ENCODE measurements around the gene CDC42BPG.

GRCh38 chr11:64891215-64891848, 46.9 kb upstream of the CDC42BPG start:
- TF ChIP-seq CTCF (conservative IDR thresholded peaks at IDR 0.05 in 1 of 2, IDR thresholded peaks at IDR 0.05 in 1 of 2; ENCODE audit: extremely low read depth in 1 of 2, insufficient read depth in 1 of 2, low read depth in 1 of 2, low read length in 2 of 2) (no peak), EZH2 (IDR thresholded peaks at IDR 0.05; ENCODE audit: borderline replicate concordance, low read length) (no peak)
